Measurements from ENCODE around the gene CAPN10. TPM values are rescaled to one million over a fixed set of nuclear protein-coding genes. Genes with fewer than 3 reads are reported as not detected.

CAPN10 gene
- total RNA-seq, 4 donors from 2014 or later = 2.8 to 39.6 (median 21.6) TPM

DNA sequence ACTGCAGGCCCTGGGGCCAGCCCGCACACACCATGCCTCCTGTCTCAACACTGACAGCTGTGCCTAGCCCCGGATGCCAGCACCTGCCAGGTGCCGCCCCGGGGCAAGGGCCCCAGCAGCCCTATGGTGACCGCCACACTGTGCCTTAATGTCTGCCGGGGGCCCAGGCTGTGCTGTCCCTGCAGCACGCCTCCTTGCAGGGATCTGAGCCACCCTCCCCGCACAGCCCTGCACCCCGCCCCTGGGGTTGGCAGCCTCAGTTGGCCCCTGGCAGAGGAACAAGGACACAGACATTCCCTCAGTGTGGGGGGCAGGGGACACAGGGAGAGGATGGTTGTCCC is 8.5 kb upstream of the CAPN10 start:
- intact Hi-C loops (cut with DNase I; ENCODE audit: low total_unique reads) = no loop called here
- no peaks in the 10 kb centered on the region for H3K36me3 ChIP-seq
- no peaks in the 10 kb centered on the region for H3K9me3 ChIP-seq
- TF ChIP-seq POLR2A (IDR thresholded peaks at IDR 0.05) = no peak
- H3K27me3 ChIP-seq = no peaks in the 10 kb centered on the region
- no peak for DNase-seq
- peaks cover 0 to 5% of the 10 kb centered on the region in 2 donors for H3K4me1 ChIP-seq
- no peak overlapping the region for H3K27ac ChIP-seq
- no peak overlapping the region for H3K4me3 ChIP-seq

- Histone ChIP-seq H3K4me3 (no peak overlapping the region), H3K4me1 (peaks cover 0 to 5% of the 10 kb centered on the region in 2 donors), H3K27ac (no peak overlapping the region), H3K36me3 (no peaks in the 10 kb centered on the region), H3K9me3 (no peaks in the 10 kb centered on the region), H3K27me3 (no peaks in the 10 kb centered on the region)
- intact Hi-C loops (cut with DNase I; ENCODE audit: low total_unique reads) = no loop called here
- DNase-seq = no peak
- no peak for TF ChIP-seq CTCF (IDR thresholded peaks at IDR 0.05)
- TF ChIP-seq POLR2A (IDR thresholded peaks at IDR 0.05) = no peak
Measured at GRCh38 chr2:240578488-240578887, 8.0 kb upstream of the CAPN10 start.

DNA sequence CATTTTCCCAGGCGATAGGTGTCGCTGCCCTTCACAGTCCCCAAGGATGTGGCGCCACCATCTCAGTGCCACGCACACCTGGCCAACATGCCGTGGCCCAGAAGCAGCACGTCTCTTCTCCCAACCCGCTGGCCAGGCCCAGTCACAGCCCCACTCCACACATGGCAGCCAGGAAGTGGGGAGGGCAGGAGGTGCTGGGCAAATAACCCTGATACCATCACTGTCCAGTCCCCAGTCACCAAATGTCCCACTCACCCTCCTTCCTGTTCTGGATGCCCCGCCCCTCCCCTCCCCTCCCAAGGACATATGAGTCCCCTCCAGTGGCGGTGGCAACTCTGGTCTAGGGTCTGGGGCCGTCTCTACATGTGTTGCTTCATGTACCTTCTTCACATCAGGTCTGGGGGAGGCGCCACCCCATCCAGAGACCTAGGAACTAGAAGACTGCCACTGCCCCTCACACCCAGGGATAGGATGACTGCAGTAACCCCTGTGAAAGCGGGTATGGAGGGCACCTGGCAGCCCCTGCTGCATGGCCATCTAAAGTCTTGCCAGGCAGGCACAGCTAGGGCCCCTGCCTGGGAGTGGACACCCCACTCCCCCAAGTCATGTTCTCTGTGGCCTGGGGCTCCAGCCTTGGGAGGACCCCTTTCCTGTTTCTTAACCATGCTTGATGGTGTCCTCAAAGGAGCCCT is 7.3 kb upstream of the CAPN10 start:
- no peak for DNase-seq
- Histone ChIP-seq H3K27me3 (no peaks in the 10 kb centered on the region), H3K4me1 (peaks cover under 1 to 10% of the 10 kb centered on the region in 2 donors), H3K9me3 (no peaks in the 10 kb centered on the region), H3K27ac (peak overlapping the region in 1 of 2 donors; percentile 72), H3K36me3 (no peaks in the 10 kb centered on the region), H3K4me3 (no peak overlapping the region)
- intact Hi-C loops (cut with DNase I; ENCODE audit: low total_unique reads) = no loop called here
- TF ChIP-seq CTCF (IDR thresholded peaks at IDR 0.05) (no peak), POLR2A (IDR thresholded peaks at IDR 0.05) (no peak)

GRCh38 chr2:240579771-240580614 is 6.5 kb upstream of the CAPN10 start:
- DNase-seq = peak; percentile 56 to 67
- intact Hi-C loops (cut with DNase I; ENCODE audit: low total_unique reads) = no loop called here
- peaks cover 8 to 17% of the 10 kb centered on the region in 2 donors for H3K4me1 ChIP-seq
- peak overlapping the region; percentile 30 to 72 for H3K27ac ChIP-seq
- no peaks in the 10 kb centered on the region for H3K36me3 ChIP-seq
- H3K27me3 ChIP-seq = no peaks in the 10 kb centered on the region
- no peaks in the 10 kb centered on the region for H3K9me3 ChIP-seq
- no peak overlapping the region for H3K4me3 ChIP-seq
- TF ChIP-seq POLR2A (IDR thresholded peaks at IDR 0.05) = no peak
- no peak for TF ChIP-seq CTCF (IDR thresholded peaks at IDR 0.05)

GRCh38 chr2:240581811-240582210 is 4.7 kb upstream of the CAPN10 start:
- no peak overlapping the region for H3K27ac ChIP-seq

More at GRCh38 chr2:240581811-240582210, 4.7 kb upstream of the CAPN10 start:
- intact Hi-C loops (cut with DNase I; ENCODE audit: low total_unique reads) = no loop called here
- Histone ChIP-seq H3K36me3 (no peaks in the 10 kb centered on the region), H3K4me1 (peaks cover 12 to 21% of the 10 kb centered on the region in 2 donors), H3K9me3 (no peaks in the 10 kb centered on the region), H3K27me3 (no peaks in the 10 kb centered on the region), H3K4me3 (no peak overlapping the region)
- DNase-seq = no peak
- TF ChIP-seq CTCF (IDR thresholded peaks at IDR 0.05) (no peak), POLR2A (IDR thresholded peaks at IDR 0.05) (no peak)

Data from uterus (tissue), 4 donors.